GM12865 (cell line): Measurements from ENCODE around the gene FZD1.

Experiments used
- DNase-seq: peaks from one replicate; pipeline ENCODE4 v3.0.0; 2010; ENCODE audit warnings: low read depth
- H3K4me3 ChIP-seq: 2 replicates; pipeline ENCODE4 v1.5.1; 2011; ENCODE audit warnings: mild to moderate bottlenecking, low read depth, low read length, control low read depth
- TF ChIP-seq, protein P1 (sequence below): IDR thresholded peaks from 2 replicates; pipeline ENCODE4 v1.5.1; 2011; ENCODE audit warnings: low read length, control low read depth, low read depth, inconsistent platforms; ENCODE audit not compliant: insufficient read depth; ENCODE audit errors: missing control alignments

FZD1 gene

DNA sequence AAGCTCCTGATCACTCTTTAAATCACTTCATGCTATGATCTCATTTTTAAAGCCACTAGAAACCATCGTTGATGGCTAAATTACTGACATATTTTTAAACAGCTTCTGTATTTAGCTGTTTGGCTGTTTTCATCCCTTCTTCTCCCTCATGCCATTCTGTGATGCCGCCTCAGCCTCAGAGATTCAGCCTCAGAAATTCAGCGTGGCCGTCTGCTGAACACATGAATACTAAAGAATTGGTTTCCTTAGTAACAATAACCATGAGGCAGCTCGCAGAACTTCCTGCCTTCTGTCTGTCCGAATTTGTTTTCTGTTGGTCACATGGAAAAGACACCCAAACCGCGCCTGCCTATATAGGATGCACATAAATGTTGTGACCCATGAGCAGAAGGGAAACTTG lies 31.0 kb upstream of the FZD1 start:
- DNase-seq: no peak
- TF ChIP-seq, protein P1, sequence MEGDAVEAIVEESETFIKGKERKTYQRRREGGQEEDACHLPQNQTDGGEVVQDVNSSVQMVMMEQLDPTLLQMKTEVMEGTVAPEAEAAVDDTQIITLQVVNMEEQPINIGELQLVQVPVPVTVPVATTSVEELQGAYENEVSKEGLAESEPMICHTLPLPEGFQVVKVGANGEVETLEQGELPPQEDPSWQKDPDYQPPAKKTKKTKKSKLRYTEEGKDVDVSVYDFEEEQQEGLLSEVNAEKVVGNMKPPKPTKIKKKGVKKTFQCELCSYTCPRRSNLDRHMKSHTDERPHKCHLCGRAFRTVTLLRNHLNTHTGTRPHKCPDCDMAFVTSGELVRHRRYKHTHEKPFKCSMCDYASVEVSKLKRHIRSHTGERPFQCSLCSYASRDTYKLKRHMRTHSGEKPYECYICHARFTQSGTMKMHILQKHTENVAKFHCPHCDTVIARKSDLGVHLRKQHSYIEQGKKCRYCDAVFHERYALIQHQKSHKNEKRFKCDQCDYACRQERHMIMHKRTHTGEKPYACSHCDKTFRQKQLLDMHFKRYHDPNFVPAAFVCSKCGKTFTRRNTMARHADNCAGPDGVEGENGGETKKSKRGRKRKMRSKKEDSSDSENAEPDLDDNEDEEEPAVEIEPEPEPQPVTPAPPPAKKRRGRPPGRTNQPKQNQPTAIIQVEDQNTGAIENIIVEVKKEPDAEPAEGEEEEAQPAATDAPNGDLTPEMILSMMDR: no peak
- no peak overlapping the region for H3K4me3 ChIP-seq

DNA sequence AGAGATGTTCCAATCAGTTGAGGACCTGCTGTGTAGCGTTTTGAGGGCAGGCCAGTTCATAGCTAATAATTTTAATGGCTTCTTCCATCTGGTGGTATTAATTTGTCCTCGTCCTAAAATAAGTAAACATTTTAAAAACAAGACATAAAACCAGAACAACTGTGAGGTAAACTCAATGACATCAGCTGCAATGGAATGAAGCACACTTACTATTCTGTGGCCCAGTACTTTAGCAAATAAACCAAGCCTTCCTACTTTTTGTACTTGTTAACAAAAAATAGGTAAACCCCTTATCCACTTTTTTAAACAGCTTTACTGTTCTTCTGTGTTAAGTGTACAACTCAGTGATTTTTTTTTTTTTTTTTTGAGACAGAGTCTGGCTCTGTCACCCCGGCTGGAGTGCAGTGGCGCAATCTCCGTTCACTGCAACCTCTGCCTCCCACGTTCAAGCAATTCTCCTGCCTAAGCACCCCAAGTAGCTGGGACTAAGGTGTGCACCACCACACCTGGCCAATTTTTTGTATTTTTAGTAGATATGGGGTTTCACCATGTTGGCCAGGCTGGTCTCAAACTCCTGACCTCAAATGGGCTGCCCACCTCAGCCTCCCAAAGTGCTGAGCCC lies 28.9 kb upstream of the FZD1 start:
- TF ChIP-seq, protein P1: no peak
- no peak for DNase-seq
- no peak overlapping the region for H3K4me3 ChIP-seq

DNA sequence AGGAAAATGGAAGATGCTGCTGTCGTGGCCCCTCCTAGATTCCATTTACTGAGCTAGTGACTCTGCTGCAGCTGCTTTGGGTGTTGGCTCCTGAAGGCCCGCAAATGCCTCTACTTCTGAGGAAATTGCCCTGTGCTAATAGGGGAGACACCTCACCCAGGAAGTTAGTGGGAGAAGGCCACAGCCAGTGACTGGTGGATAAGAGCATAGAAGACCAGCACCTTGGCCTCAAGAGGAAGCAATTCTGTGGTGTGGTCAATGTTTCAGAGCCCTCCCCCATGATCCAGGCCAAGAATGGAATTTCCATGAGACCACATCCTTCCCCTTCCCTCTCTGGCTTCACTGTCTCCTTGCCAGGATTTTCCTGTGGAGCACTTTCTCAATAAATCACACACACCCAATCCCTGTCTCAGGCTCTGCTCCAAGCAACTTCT lies 25.0 kb upstream of the FZD1 start:
- DNase-seq: no peak
- TF ChIP-seq, protein P1: no peak
- H3K4me3 ChIP-seq: no peak overlapping the region

DNA sequence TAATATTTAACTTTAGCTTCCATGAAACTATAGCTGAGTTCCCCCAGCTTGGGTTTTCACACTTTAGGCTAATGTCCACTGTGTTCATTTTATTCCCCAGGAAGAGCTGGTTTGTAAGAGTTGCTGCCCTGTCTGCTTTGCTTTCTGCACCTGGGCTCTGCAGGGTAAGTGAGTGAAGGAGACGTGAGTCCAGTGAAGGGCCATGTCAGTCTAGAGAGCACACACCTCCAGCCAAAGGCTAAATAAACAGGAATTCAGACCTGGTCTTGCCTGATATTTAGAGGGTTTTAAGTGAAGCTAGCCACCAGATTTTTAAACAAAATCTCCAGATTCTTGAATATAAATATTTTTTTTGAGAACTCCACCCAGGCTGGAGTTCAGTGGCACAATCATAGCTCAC lies 24.5 kb upstream of the FZD1 start:
- no peak overlapping the region for H3K4me3 ChIP-seq
- TF ChIP-seq, protein P1: no peak
- no peak for DNase-seq

DNA sequence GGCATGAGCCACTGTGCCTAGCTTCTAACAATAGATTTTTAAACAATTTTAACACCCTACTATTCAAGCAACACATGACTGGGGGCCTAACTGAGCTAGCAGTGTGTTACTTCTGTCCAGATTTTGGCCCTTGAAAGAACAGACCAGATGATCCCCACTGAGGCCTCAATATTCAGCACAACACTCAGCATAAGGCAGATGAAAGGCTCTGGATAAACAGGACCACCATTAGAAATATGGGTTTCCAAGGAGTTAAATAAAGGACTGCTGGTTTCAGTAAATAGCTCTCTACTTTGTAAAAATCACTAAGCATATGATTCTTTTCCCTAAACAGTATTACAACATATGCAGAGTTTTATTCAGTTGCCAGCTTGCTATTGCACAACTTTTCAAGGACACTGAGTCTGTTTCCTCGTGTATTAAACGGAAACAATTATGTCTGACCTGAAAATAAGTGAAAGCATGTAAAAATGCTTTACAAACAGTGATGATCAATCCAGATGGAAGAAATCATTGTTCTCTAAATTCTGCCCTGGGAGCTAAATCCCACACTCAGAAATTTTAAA lies 23.8 kb upstream of the FZD1 start:
- no peak for DNase-seq
- no peak overlapping the region for H3K4me3 ChIP-seq
- TF ChIP-seq, protein P1: no peak

DNA sequence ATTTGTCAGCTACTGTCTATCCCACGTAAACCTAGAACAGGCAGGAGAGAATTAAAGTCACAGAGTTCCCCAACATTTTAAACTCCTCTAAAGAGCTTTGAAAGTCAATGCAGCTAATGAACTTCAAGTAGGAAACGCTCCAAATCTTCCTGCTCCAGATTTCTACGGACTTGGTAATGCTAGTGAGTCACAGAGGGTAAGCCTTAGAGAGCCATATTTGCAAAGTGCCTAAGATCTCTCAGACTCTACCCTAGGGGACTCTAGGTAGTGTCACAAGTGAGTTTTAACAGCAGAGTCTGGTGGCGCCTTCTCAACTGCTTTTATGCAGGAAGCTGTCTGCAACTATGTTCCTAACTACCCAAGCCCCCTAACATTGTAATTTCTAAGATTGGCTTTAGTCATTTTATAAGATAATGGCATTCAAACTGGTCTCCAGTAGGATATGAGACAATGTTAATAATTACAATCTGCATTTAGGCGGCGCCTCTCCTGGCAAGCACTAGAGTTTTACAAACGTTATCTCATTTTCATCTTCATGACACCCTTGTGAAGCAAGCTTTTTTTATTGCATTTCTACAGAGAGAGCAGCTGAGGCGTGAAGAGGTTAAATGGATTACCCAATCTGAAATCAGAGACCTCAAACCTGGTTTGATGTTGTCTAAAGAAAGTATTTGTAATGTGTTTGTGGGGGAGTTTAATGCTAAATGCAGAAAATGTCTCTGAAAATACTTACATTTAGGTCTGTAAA lies 22.0 kb upstream of the FZD1 start:
- TF ChIP-seq, protein P1: no peak
- no peak for DNase-seq
- H3K4me3 ChIP-seq: no peak overlapping the region
